Sigmoid colon (tissue), 7 donors: ENCODE data around the gene SLC30A2. TPM values are rescaled to one million over a fixed set of nuclear protein-coding genes. Genes with fewer than 3 reads are reported as not detected.

ENCODE experiments used
- DNase-seq: peaks from one replicate; pipeline ENCODE4 v3.0.0-alpha.2; 2019
- H3K27ac ChIP-seq, 4 donors: fragments of 200-600 bp; sonication (generic); one replicate each; pipeline ENCODE4 v1.5.1; 2016 to 2019; ENCODE audit warnings: mild to moderate bottlenecking in 1 of 4
- H3K27me3 ChIP-seq, 3 donors: fragments of 200-600 bp; sonication (generic); one replicate each; pipeline ENCODE4 v1.5.1; 2019; ENCODE audit warnings: mild to moderate bottlenecking in 1 of 3
- H3K36me3 ChIP-seq, 4 donors: fragments of 200-600 bp; sonication (generic); one replicate each; pipeline ENCODE4 v1.5.1; 2016 to 2019
- H3K4me1 ChIP-seq, 4 donors: fragments of 200-600 bp; sonication (generic); one replicate each; pipeline ENCODE4 v1.5.1; 2017 to 2019
- H3K4me3 ChIP-seq, 4 donors: fragments of 200-600 bp; sonication (generic); one replicate each; pipeline ENCODE4 v1.5.1; 2017 to 2019; ENCODE audit warnings: mild to moderate bottlenecking in 2 of 4, moderate library complexity in 1 of 4
- H3K9me3 ChIP-seq, 4 donors: fragments of 200-600 bp in 3 of 4; sonication (generic) in 3 of 4; one replicate each; pipeline versions ENCODE4 v1.5.1 to v1.6.1; 2013 to 2019
- EP300 ChIP-seq, 4 donors: sonication (generic); formaldehyde crosslinking; IDR thresholded peaks; one replicate each; pipeline ENCODE4 v1.6.1; 2017; ENCODE audit warnings: antibody characterized with exemption in 4 of 4
- POLR2A ChIP-seq, 2 donors: fragments of 450-650 bp; IDR thresholded peaks; one replicate each; pipeline ENCODE4 v1.6.1; 2016; ENCODE audit warnings: antibody characterized with exemption in 2 of 2, mild to moderate bottlenecking in 2 of 2, moderate library complexity in 2 of 2
- POLR2AphosphoS5 ChIP-seq, 4 donors: sonication (generic); formaldehyde crosslinking; IDR thresholded peaks; one replicate each; pipeline ENCODE4 v1.6.1; 2017; ENCODE audit warnings: antibody characterized with exemption in 4 of 4
- WGBS, 2 donors: extraction: QIAGEN DNeasy Blood & Tissue Kit; methylation state at CpG; one replicate each; pipeline ENCODE4 v1.1.7; 2013; 5-methylcytosine and 5-hydroxymethylcytosine counted together
- intact Hi-C: fragments of 100-400 bp; cut with DNase I; formaldehyde crosslinking; loops from one replicate; pipeline ENCODE4 v1.15.1; 2023
- polyA plus RNA-seq, 3 donors: library from polyadenylated mRNA; stranded (reverse); fragments of 200-250 nt; gene quantifications; one replicate each; pipeline ENCODE4 v1.2.3, GENCODE V29; 2013
- small RNA-seq, 3 donors: library from RNA; depleted of rRNA; stranded (forward); fragments of <200 nt; gene quantifications; one replicate each; pipeline ENCODE3, GENCODE V24; 2016
- total RNA-seq, 4 donors: library from RNA; depleted of rRNA; stranded (reverse); fragments of >200 nt; gene quantifications; one replicate each; pipeline ENCODE4 v1.1.0, GENCODE V29; 2016
- TF ChIP-seq, protein P1 (sequence below), 4 experiments: fragments of 450-650 bp in 3 of 4; fragments of 200-600 bp in 1 of 4; IDR thresholded peaks; one replicate each; pipeline ENCODE4 v1.5.1; 2016 to 2019; ENCODE audit warnings: antibody characterized with exemption in 4 of 4, mild to moderate bottlenecking in 3 of 4, moderate library complexity in 2 of 4
- donor health status: healthy with polysubstance abuse.
- donor health status: Bipolar disorder and iron deficiency.
- donor health status: healthy.

The SLC30A2 gene
- total and polyA plus RNA-seq, 7 donors: 0.07 to 0.92 (median 0.16) TPM; not detected in 4

- Histone ChIP-seq H3K27me3 (no peaks in the 10 kb centered on the region), H3K36me3 (peaks cover 0 to 26% (median 15%) of the 10 kb centered on the region in 4 donors), H3K27ac (no peak overlapping the region), H3K9me3 (no peaks in the 10 kb centered on the region), H3K4me1 (peaks cover 0 to 6% (median 2%) of the 10 kb centered on the region in 4 donors), H3K4me3 (no peak overlapping the region)
- TF ChIP-seq POLR2AphosphoS5 (IDR thresholded peaks at IDR 0.05) (no peak), POLR2A (IDR thresholded peaks at IDR 0.05) (no peak), EP300 (IDR thresholded peaks at IDR 0.05) (no peak)
- TF ChIP-seq, protein P1, sequence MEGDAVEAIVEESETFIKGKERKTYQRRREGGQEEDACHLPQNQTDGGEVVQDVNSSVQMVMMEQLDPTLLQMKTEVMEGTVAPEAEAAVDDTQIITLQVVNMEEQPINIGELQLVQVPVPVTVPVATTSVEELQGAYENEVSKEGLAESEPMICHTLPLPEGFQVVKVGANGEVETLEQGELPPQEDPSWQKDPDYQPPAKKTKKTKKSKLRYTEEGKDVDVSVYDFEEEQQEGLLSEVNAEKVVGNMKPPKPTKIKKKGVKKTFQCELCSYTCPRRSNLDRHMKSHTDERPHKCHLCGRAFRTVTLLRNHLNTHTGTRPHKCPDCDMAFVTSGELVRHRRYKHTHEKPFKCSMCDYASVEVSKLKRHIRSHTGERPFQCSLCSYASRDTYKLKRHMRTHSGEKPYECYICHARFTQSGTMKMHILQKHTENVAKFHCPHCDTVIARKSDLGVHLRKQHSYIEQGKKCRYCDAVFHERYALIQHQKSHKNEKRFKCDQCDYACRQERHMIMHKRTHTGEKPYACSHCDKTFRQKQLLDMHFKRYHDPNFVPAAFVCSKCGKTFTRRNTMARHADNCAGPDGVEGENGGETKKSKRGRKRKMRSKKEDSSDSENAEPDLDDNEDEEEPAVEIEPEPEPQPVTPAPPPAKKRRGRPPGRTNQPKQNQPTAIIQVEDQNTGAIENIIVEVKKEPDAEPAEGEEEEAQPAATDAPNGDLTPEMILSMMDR (IDR thresholded peaks at IDR 0.05): no peak
- intact Hi-C loops: no loop called here
- DNase-seq: no peak
- WGBS, 2 donors: 86 to 92% methylated on average over 11 of the region's 11 CpGs
Measured at GRCh38 chr1:25989440-25990234, 56.3 kb downstream of the SLC30A2 start.

- DNase-seq: no peak
- no peaks in the 10 kb centered on the region for H3K27me3 ChIP-seq
- peaks cover 0 to 40% (median 22%) of the 10 kb centered on the region in 4 donors for H3K36me3 ChIP-seq
- no peaks in the 10 kb centered on the region for H3K9me3 ChIP-seq
- intact Hi-C loops: no loop called here
- H3K4me1 ChIP-seq: peaks cover 0 to 6% (median 2%) of the 10 kb centered on the region in 4 donors
- no peak overlapping the region for H3K27ac ChIP-seq
- no peak overlapping the region for H3K4me3 ChIP-seq
- no peak for TF ChIP-seq POLR2AphosphoS5 (IDR thresholded peaks at IDR 0.05)
- TF ChIP-seq, protein P1 (IDR thresholded peaks at IDR 0.05): no peak
- no peak for TF ChIP-seq EP300 (IDR thresholded peaks at IDR 0.05)
- TF ChIP-seq POLR2A (IDR thresholded peaks at IDR 0.05): no peak
- WGBS, 2 donors: 88 to 93% methylated on average over 2 of the region's 2 CpGs
Measured at GRCh38 chr1:25987951-25988350, 58.0 kb downstream of the SLC30A2 start.

Small RNAs within 50 kb of the gene (small RNA-seq; reads per million reads assigned to genes)
- gene RF00283: 0 reads per million in 3 donors
- gene RF00492: 0 reads per million in 3 donors

Other genes with a start within 250 kb of the SLC30A2 start
- gene SELENON, start 245.9 kb downstream of the SLC30A2 start, total RNA-seq: 10 to 100 TPM; 15.5 to 37.4 (median 19.7) TPM
- 10 to 100 TPM in 1 of 3 donors, 1 to 10 TPM in 2; 4.6 to 28.9 (median 6.6) TPM for gene SELENON, start 245.9 kb downstream of the SLC30A2 start, polyA plus RNA-seq
- 100 to 1,000 TPM; 106 to 150 (median 121) TPM for gene MTFR1L, start 226.2 kb downstream of the SLC30A2 start, total RNA-seq
- 10 to 100 TPM; 26.1 to 38.4 (median 36.1) TPM for gene MTFR1L, start 226.2 kb downstream of the SLC30A2 start, polyA plus RNA-seq
- not detected for gene AUNIP, start 186.7 kb downstream of the SLC30A2 start, total RNA-seq
- gene AUNIP, start 186.7 kb downstream of the SLC30A2 start, polyA plus RNA-seq: 1 to 10 TPM in 1 of 3 donors, under 1 TPM in 1, not detected in 1; 0.46 to 1.9 TPM
- 1 to 10 TPM; 4.3 to 9.4 (median 6.4) TPM for gene PAQR7, start 170.4 kb downstream of the SLC30A2 start, total RNA-seq
- gene PAQR7, start 170.4 kb downstream of the SLC30A2 start, polyA plus RNA-seq: 1 to 10 TPM in 2 of 3 donors, under 1 TPM in 1; 0.92 to 3.0 (median 1.2) TPM
- 10 to 100 TPM; 30.7 to 37.5 (median 36.3) TPM for gene STMN1, start 139.7 kb downstream of the SLC30A2 start, total RNA-seq
- 100 to 1,000 TPM in 1 of 3 donors, 10 to 100 TPM in 2; 61.3 to 175 (median 97.1) TPM for gene STMN1, start 139.7 kb downstream of the SLC30A2 start, polyA plus RNA-seq
- 10 to 100 TPM in 2 of 4 donors, 1 to 10 TPM in 2; 6.7 to 12.2 (median 9.8) TPM for gene PAFAH2, start 48.1 kb downstream of the SLC30A2 start, total RNA-seq
- gene PAFAH2, start 48.1 kb downstream of the SLC30A2 start, polyA plus RNA-seq: 10 to 100 TPM; 19.2 to 36.1 (median 19.3) TPM
- 1 to 10 TPM in 3 of 4 donors, under 1 TPM in 1; 0.99 to 1.5 (median 1.1) TPM for gene EXTL1, start 24.3 kb downstream of the SLC30A2 start, total RNA-seq
- gene EXTL1, start 24.3 kb downstream of the SLC30A2 start, polyA plus RNA-seq: under 1 TPM in 2 of 3 donors, not detected in 1; under 0.01 to 0.39 TPM
- gene TRIM63, start 21.5 kb upstream of the SLC30A2 start, total RNA-seq: 1 to 10 TPM in 1 of 4 donors, under 1 TPM in 1, not detected in 2; 0.81 to 2.1 TPM
- gene TRIM63, start 21.5 kb upstream of the SLC30A2 start, polyA plus RNA-seq: 1 to 10 TPM in 1 of 3 donors, under 1 TPM in 2; 0.35 to 1.8 (median 0.46) TPM
- 10 to 100 TPM in 1 of 4 donors, 1 to 10 TPM in 3; 4.2 to 15.7 (median 6.6) TPM for gene PDIK1L, start 65.7 kb upstream of the SLC30A2 start, total RNA-seq
- 1 to 10 TPM; 4.6 to 5.4 (median 5.0) TPM for gene PDIK1L, start 65.7 kb upstream of the SLC30A2 start, polyA plus RNA-seq
- 1 to 10 TPM; 1.1 to 4.2 (median 2.2) TPM for gene FAM110D, start 113.0 kb upstream of the SLC30A2 start, total RNA-seq
- gene FAM110D, start 113.0 kb upstream of the SLC30A2 start, polyA plus RNA-seq: 1 to 10 TPM in 1 of 3 donors, under 1 TPM in 1, not detected in 1; 0.60 to 1.1 TPM
- gene C1orf232, start 122.8 kb upstream of the SLC30A2 start, total RNA-seq: not detected
- not detected for gene C1orf232, start 122.8 kb upstream of the SLC30A2 start, polyA plus RNA-seq
- gene ZNF593, start 123.8 kb upstream of the SLC30A2 start, total RNA-seq: 10 to 100 TPM; 16.3 to 37.2 (median 32.1) TPM
- 100 to 1,000 TPM in 1 of 3 donors, 10 to 100 TPM in 2; 38.4 to 114 (median 61.3) TPM for gene ZNF593, start 123.8 kb upstream of the SLC30A2 start, polyA plus RNA-seq
- not detected for gene ZNF593OS, start 125.7 kb upstream of the SLC30A2 start, total RNA-seq
- gene ZNF593OS, start 125.7 kb upstream of the SLC30A2 start, polyA plus RNA-seq: under 1 TPM in 1 of 3 donors, not detected in 2; 0.13 TPM
- 1 to 10 TPM in 2 of 4 donors, under 1 TPM in 1, not detected in 1; 0.82 to 4.7 (median 1.8) TPM for gene CNKSR1, start 131.4 kb upstream of the SLC30A2 start, total RNA-seq
- gene CNKSR1, start 131.4 kb upstream of the SLC30A2 start, polyA plus RNA-seq: 10 to 100 TPM; 13.8 to 29.0 (median 16.0) TPM
- gene CATSPER4, start 144.5 kb upstream of the SLC30A2 start, total RNA-seq: not detected
- under 1 TPM in 1 of 3 donors, not detected in 2; 0.04 TPM for gene CATSPER4, start 144.5 kb upstream of the SLC30A2 start, polyA plus RNA-seq
- 1 to 10 TPM; 1.9 to 5.4 (median 3.3) TPM for gene CEP85, start 188.1 kb upstream of the SLC30A2 start, total RNA-seq
- 10 to 100 TPM in 1 of 3 donors, 1 to 10 TPM in 2; 2.4 to 12.9 (median 9.7) TPM for gene CEP85, start 188.1 kb upstream of the SLC30A2 start, polyA plus RNA-seq
- gene SH3BGRL3, start 234.0 kb upstream of the SLC30A2 start, total RNA-seq: 10 to 100 TPM; 32.9 to 41.5 (median 37.6) TPM
- 100 to 1,000 TPM; 303 to 575 (median 543) TPM for gene SH3BGRL3, start 234.0 kb upstream of the SLC30A2 start, polyA plus RNA-seq